HL-60/S4 (cell line): ENCODE results near the gene ZNF564.
"Not testable (repeated sequence)": the region's sequence is repeated elsewhere in the genome, so short reads cannot be mapped to it uniquely, and the experiment has no call there.

ENCODE experiments used
- in situ Hi-C: fragments of 300-500 bp; cut with MboI; formaldehyde crosslinking; loops from 2 replicates; pipeline ENCODE4 v1.14.3; 2022; ENCODE audit warnings: low sequenced_read_pairs

ZNF564 gene

GRCh38 chr19:12513531-12514061, 37.7 kb downstream of the ZNF564 start:
- in situ Hi-C loops = no loop called here

GRCh38 chr19:12497032-12497431, 54.2 kb downstream of the ZNF564 start:
- in situ Hi-C loops = no loop called here

GRCh38 chr19:12496480-12496879, 54.8 kb downstream of the ZNF564 start:
- in situ Hi-C loops = no loop called here

- in situ Hi-C loops = no loop called here
Measured at GRCh38 chr19:12495002-12495802, 56.1 kb downstream of the ZNF564 start.

GRCh38 chr19:12494260-12494860, 56.9 kb downstream of the ZNF564 start:
- in situ Hi-C loops = no loop called here

GRCh38 chr19:12486265-12486783, 65.0 kb downstream of the ZNF564 start:
- in situ Hi-C loops = not testable (repeated sequence)

- in situ Hi-C loops = no loop called here
Measured at GRCh38 chr19:12485571-12485970, 65.7 kb downstream of the ZNF564 start.

- in situ Hi-C loops = no loop called here
Measured at GRCh38 chr19:12485052-12485416, 66.2 kb downstream of the ZNF564 start.

- in situ Hi-C loops = no loop called here
Measured at GRCh38 chr19:12484371-12485051, 66.8 kb downstream of the ZNF564 start, which contains the start of gene ZNF709. Gene ZNF709, minus strand, starts transcription at chr19:12484816. Its CDS starts 159 bp downstream, at chr19:12484657.

- in situ Hi-C loops = no loop called here
Measured at GRCh38 chr19:12484011-12484370, 67.3 kb downstream of the ZNF564 start.

GRCh38 chr19:12482509-12482886, 68.8 kb downstream of the ZNF564 start:
- in situ Hi-C loops = no loop called here

GRCh38 chr19:12481781-12482508, 69.3 kb downstream of the ZNF564 start:
- in situ Hi-C loops = no loop called here

GRCh38 chr19:12478234-12478941, 72.9 kb downstream of the ZNF564 start:
- in situ Hi-C loops = no loop called here
